GM12872 (cell line): Measurements from ENCODE around the gene SLIT1.
A peak's percentile ranks its signal among the peaks of the same experiment; 100 is the strongest.

Source experiments
- CTCF ChIP-seq: IDR thresholded peaks from 3 replicates; pipeline ENCODE4 v1.5.1; 2011; ENCODE audit warnings: low read depth, mild to moderate bottlenecking, low read length, moderate library complexity; ENCODE audit not compliant: insufficient read depth

Gene SLIT1

GRCh38 chr10:97106207-97106606, 79.6 kb downstream of the SLIT1 start:
- TF ChIP-seq CTCF, result no peak

GRCh38 chr10:97105303-97105702, 80.5 kb downstream of the SLIT1 start:
- TF ChIP-seq CTCF, result no peak

GRCh38 chr10:97103316-97104080, 82.3 kb downstream of the SLIT1 start:
- no peak for TF ChIP-seq CTCF

GRCh38 chr10:97102441-97102840, 83.3 kb downstream of the SLIT1 start:
- no peak for TF ChIP-seq CTCF

GRCh38 chr10:97101166-97101940, 84.4 kb downstream of the SLIT1 start:
- 0 out of 3 replicates have a peak, but pooled peaks have one; percentile 10 for TF ChIP-seq CTCF

- TF ChIP-seq CTCF, result no peak
Measured at GRCh38 chr10:97100657-97101056, 85.1 kb downstream of the SLIT1 start.

- no peak for TF ChIP-seq CTCF
Measured at GRCh38 chr10:97099868-97100267, 85.9 kb downstream of the SLIT1 start.
